Measurements from ENCODE around the gene JAK2.

Gene JAK2

DNA sequence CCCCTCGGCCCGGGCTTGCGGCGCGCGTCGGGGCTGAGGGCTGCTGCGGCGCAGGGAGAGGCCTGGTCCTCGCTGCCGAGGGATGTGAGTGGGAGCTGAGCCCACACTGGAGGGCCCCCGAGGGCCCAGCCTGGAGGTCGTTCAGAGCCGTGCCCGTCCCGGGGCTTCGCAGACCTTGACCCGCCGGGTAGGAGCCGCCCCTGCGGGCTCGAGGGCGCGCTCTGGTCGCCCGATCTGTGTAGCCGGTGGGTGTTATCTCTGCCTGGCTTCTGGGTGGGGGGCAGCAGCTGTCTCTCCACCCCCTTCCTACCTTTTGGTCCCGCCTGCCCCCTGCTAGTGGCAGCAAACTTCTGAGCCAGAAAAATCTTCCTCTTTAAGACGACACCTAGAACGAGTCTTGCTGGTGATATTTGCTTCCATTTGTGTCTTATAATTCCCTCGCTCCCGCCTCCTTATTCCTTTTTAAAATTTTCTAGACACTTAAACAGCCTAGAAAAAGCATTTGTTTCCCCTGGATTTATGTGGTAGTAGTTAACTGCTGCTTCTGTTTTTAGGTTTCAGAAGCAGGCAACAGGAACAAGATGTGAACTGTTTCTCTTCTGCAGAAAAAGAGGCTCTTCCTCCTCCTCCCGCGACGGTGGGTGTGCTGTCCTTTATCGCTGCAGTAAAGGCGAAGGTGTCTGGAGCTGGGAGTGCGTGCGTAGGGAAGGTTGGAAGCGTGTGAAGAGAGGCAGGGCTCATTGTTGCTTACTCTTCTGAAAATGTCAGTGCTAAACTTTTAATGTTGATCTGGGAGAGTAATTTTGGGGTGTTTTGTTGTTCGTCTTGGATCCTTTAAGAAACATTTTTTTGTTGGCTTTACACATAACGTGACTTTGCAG, 554 bp downstream of the JAK2 start:
- TF ChIP-seq CEBPB (IDR thresholded peaks at IDR 0.05) (no peak), YY1 (IDR thresholded peaks at IDR 0.05; ENCODE audit: low read depth) (no peak), TEAD4 (IDR thresholded peaks at IDR 0.05) (no peak), TAF1 (IDR thresholded peaks at IDR 0.05; ENCODE audit: low read depth) (no peak)
- TF ChIP-seq, protein P1, sequence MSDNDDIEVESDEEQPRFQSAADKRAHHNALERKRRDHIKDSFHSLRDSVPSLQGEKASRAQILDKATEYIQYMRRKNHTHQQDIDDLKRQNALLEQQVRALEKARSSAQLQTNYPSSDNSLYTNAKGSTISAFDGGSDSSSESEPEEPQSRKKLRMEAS (IDR thresholded peaks at IDR 0.05), result no peak
- TF ChIP-seq, protein P2, sequence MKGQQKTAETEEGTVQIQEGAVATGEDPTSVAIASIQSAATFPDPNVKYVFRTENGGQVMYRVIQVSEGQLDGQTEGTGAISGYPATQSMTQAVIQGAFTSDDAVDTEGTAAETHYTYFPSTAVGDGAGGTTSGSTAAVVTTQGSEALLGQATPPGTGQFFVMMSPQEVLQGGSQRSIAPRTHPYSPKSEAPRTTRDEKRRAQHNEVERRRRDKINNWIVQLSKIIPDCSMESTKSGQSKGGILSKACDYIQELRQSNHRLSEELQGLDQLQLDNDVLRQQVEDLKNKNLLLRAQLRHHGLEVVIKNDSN (IDR thresholded peaks at IDR 0.05), result no peak

DNA sequence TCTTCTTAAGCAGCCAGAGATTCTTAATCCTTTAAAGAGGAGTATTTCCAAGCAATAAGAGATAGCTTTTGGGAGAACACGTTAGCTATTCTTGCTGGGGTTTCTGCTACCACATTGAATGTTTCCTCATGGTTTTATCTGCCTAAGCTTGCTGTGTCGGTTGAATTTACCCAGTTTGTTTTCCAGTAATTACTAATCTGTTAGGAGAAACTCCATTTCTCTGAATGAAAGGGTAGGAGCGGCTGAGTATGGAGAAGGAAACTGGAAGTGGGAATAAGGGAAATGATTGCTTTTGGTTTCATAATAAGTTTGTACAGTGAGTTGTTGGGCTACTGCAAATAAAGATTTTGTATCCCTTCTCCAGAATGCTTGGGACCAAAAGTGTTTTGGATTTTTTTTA, 1.2 kb downstream of the JAK2 start:
- TF ChIP-seq EP300 (IDR thresholded peaks at IDR 0.05; ENCODE audit: borderline replicate concordance), result no peak
- TF ChIP-seq NFIC (IDR thresholded peaks at IDR 0.05), result no peak
- TF ChIP-seq CREB1 (IDR thresholded peaks at IDR 0.05; ENCODE audit: low read depth), result no peak
- TF ChIP-seq RAD21 (IDR thresholded peaks at IDR 0.05; ENCODE audit: low read depth), result no peak
- TF ChIP-seq ZBTB7A (IDR thresholded peaks at IDR 0.05; ENCODE audit: low read depth), result no peak
- TF ChIP-seq, protein P3, sequence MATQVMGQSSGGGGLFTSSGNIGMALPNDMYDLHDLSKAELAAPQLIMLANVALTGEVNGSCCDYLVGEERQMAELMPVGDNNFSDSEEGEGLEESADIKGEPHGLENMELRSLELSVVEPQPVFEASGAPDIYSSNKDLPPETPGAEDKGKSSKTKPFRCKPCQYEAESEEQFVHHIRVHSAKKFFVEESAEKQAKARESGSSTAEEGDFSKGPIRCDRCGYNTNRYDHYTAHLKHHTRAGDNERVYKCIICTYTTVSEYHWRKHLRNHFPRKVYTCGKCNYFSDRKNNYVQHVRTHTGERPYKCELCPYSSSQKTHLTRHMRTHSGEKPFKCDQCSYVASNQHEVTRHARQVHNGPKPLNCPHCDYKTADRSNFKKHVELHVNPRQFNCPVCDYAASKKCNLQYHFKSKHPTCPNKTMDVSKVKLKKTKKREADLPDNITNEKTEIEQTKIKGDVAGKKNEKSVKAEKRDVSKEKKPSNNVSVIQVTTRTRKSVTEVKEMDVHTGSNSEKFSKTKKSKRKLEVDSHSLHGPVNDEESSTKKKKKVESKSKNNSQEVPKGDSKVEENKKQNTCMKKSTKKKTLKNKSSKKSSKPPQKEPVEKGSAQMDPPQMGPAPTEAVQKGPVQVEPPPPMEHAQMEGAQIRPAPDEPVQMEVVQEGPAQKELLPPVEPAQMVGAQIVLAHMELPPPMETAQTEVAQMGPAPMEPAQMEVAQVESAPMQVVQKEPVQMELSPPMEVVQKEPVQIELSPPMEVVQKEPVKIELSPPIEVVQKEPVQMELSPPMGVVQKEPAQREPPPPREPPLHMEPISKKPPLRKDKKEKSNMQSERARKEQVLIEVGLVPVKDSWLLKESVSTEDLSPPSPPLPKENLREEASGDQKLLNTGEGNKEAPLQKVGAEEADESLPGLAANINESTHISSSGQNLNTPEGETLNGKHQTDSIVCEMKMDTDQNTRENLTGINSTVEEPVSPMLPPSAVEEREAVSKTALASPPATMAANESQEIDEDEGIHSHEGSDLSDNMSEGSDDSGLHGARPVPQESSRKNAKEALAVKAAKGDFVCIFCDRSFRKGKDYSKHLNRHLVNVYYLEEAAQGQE (IDR thresholded peaks at IDR 0.05; ENCODE audit: low read depth), result no peak

DNA sequence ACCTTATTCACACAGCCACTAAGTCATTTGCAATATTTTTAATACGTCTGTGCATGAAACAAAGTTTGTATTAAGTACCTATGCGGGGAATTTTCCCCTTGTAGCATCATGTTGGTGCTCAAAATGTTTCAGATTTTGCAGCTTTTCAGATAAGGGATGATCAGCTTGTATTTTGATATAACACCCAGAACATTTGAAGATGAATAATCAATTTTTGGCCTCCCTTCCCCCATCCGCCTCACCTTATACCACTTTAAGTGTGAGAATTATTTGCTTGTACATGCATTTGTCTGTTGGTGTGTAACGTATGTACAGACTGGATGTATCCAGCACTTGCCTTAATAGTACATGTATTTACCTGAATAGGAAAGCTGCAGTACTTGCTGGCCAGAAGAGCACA, 1.7 kb downstream of the JAK2 start:
- TF ChIP-seq NFIC (IDR thresholded peaks at IDR 0.05), result no peak
- no peak for TF ChIP-seq CREB1 (IDR thresholded peaks at IDR 0.05; ENCODE audit: low read depth)
- TF ChIP-seq, protein P2 (IDR thresholded peaks at IDR 0.05), result no peak
- no peak for TF ChIP-seq TEAD4 (IDR thresholded peaks at IDR 0.05)
- TF ChIP-seq, protein P1 (IDR thresholded peaks at IDR 0.05), result no peak
- TF ChIP-seq TAF1 (IDR thresholded peaks at IDR 0.05; ENCODE audit: low read depth), result no peak
- TF ChIP-seq EGR1 (IDR thresholded peaks at IDR 0.05), result no peak
- no peak for TF ChIP-seq ZBTB7A (IDR thresholded peaks at IDR 0.05; ENCODE audit: low read depth)
- TF ChIP-seq YY1 (IDR thresholded peaks at IDR 0.05; ENCODE audit: low read depth), result no peak
- TF ChIP-seq RAD21 (IDR thresholded peaks at IDR 0.05; ENCODE audit: low read depth), result no peak
- TF ChIP-seq FOXM1 (IDR thresholded peaks at IDR 0.05; ENCODE audit: borderline replicate concordance, low read depth), result no peak
- TF ChIP-seq, protein P3 (IDR thresholded peaks at IDR 0.05; ENCODE audit: low read depth), result no peak
- no peak for TF ChIP-seq EP300 (IDR thresholded peaks at IDR 0.05; ENCODE audit: borderline replicate concordance)
- no peak for TF ChIP-seq CEBPB (IDR thresholded peaks at IDR 0.05)
- TF ChIP-seq TCF12 (IDR thresholded peaks at IDR 0.05; ENCODE audit: low read depth), result no peak

- TF ChIP-seq ZBTB7A (IDR thresholded peaks at IDR 0.05; ENCODE audit: low read depth) (peak; percentile 54; the same call in 1 of the 2 replicates), EGR1 (IDR thresholded peaks at IDR 0.05) (no peak), FOXM1 (IDR thresholded peaks at IDR 0.05; ENCODE audit: borderline replicate concordance, low read depth) (no peak), TCF12 (IDR thresholded peaks at IDR 0.05; ENCODE audit: low read depth) (no peak), RAD21 (IDR thresholded peaks at IDR 0.05; ENCODE audit: low read depth) (peak; percentile 66), CREB1 (IDR thresholded peaks at IDR 0.05; ENCODE audit: low read depth) (no peak), NFIC (IDR thresholded peaks at IDR 0.05) (no peak), TAF1 (IDR thresholded peaks at IDR 0.05; ENCODE audit: low read depth) (no peak)
- TF ChIP-seq, protein P1 (IDR thresholded peaks at IDR 0.05), result no peak
- TF ChIP-seq, protein P2 (IDR thresholded peaks at IDR 0.05), result no peak
Measured at GRCh38 chr9:4987961-4988421, 2.9 kb downstream of the JAK2 start.

- TF ChIP-seq NFIC (IDR thresholded peaks at IDR 0.05) (no peak), TEAD4 (IDR thresholded peaks at IDR 0.05) (no peak), CEBPB (IDR thresholded peaks at IDR 0.05) (no peak)
Measured at GRCh38 chr9:4992872-4993271, 7.8 kb downstream of the JAK2 start.

Data from Ishikawa (cell line).